ENCODE data around the gene ANO10. TPM values are rescaled to one million over a fixed set of nuclear protein-coding genes. Genes with fewer than 3 reads are reported as not detected.
"Not testable (repeated sequence)": the region's sequence is repeated elsewhere in the genome, so short reads cannot be mapped to it uniquely, and the experiment has no call there.

The ANO10 gene
- total RNA-seq, 1 experiment from 2014 or later = 15.0 TPM

DNA sequence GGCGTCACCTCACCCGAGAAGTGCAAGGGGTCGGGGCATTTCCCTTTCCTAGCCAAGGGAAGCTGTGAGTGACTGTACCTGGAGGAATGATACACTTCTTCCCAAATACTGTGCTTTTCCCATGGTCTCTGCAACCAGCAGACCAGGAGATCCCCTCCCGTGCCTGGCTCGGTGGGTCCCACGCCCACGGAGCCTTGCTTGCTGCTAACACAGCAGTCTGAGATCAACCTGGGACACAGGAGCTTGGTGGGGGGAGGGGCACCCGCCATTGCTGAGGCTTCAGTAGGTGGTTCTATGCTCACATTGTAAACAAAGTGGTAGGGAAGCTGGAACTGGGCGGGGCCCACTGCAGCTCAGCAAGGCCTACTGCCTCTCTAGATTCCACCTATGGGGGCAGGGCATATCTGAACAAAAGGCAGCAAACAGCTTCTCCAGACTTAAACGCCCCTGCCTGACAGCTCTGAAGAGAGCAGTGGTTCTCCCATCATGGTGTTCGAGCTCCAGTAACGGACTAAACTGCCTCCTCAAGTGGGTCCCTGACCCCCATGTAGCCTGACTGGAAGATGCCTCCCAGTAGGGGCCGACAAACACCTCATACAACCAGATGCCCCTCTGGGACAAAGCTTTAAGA is 37.6 kb upstream of the ANO10 start:
- Mint-ChIP-seq H3K4me3 (ENCODE audit: unreplicated experiment) (no peak overlapping the region), H3K27ac (ENCODE audit: low read depth, unreplicated experiment) (no peak overlapping the region), H3K27me3 (ENCODE audit: insufficient read depth, unreplicated experiment) (no peaks in the 10 kb centered on the region), H3K36me3 (ENCODE audit: insufficient read depth, unreplicated experiment) (no peaks in the 10 kb centered on the region), H3K4me1 (ENCODE audit: insufficient read depth, unreplicated experiment) (no peaks in the 10 kb centered on the region), H3K9me3 (ENCODE audit: unreplicated experiment) (no peaks in the 10 kb centered on the region)
- BruUV-seq (replicated peaks) = no TSS peak
- ChIA-PET CTCF (interaction anchor here (0.7 kb wide), 1 partner anchor 10 kb away, joined by 3 read pairs; no protein-coding TSS in a partner anchor), POLR2A (no interaction called here)
- TF ChIP-seq, protein P1, sequence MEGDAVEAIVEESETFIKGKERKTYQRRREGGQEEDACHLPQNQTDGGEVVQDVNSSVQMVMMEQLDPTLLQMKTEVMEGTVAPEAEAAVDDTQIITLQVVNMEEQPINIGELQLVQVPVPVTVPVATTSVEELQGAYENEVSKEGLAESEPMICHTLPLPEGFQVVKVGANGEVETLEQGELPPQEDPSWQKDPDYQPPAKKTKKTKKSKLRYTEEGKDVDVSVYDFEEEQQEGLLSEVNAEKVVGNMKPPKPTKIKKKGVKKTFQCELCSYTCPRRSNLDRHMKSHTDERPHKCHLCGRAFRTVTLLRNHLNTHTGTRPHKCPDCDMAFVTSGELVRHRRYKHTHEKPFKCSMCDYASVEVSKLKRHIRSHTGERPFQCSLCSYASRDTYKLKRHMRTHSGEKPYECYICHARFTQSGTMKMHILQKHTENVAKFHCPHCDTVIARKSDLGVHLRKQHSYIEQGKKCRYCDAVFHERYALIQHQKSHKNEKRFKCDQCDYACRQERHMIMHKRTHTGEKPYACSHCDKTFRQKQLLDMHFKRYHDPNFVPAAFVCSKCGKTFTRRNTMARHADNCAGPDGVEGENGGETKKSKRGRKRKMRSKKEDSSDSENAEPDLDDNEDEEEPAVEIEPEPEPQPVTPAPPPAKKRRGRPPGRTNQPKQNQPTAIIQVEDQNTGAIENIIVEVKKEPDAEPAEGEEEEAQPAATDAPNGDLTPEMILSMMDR (IDR thresholded peaks at IDR 0.05; ENCODE audit: unreplicated experiment) = no peak
- DNase-seq (ENCODE audit: unreplicated experiment) = no peak
- intact Hi-C loops (cut with micrococcal nuclease) = no loop called here

DNA sequence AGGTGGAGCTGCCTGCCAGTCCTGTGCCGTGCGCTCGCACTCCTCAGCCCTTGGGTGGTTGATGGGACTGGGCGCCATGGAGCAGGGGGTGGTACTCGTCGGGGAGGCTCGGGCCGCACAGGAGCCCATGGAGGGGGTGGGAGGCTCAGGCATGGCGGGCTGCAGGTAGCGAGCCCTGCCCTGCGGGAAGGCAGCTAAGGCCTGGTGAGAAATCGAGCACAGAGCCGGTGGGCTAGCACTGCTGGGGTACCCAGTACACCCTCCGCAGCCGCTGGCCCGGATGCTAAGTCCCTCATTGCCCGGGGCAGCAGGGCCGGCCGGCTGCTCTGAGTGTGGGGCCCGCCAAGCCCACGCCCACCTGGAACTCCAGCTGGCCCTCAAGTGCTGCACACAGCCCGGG is 34.6 kb upstream of the ANO10 start:
- H3K4me1 Mint-ChIP-seq (ENCODE audit: insufficient read depth, unreplicated experiment); intact Hi-C loops (cut with micrococcal nuclease); BruUV-seq (replicated peaks); H3K27me3 Mint-ChIP-seq (ENCODE audit: insufficient read depth, unreplicated experiment); H3K9me3 Mint-ChIP-seq (ENCODE audit: unreplicated experiment); H3K27ac Mint-ChIP-seq (ENCODE audit: low read depth, unreplicated experiment); H3K4me3 Mint-ChIP-seq (ENCODE audit: unreplicated experiment); H3K36me3 Mint-ChIP-seq (ENCODE audit: insufficient read depth, unreplicated experiment); DNase-seq (ENCODE audit: unreplicated experiment): not testable (repeated sequence)
- POLR2A ChIA-PET = interaction anchor here (0.6 kb wide), 1 partner anchor 787 kb away, joined by 3 read pairs; no protein-coding TSS in a partner anchor
- CTCF ChIA-PET = interaction anchor here (1.0 kb wide), 1 partner anchor 12 kb away, joined by 5 read pairs; no protein-coding TSS in a partner anchor

DNA sequence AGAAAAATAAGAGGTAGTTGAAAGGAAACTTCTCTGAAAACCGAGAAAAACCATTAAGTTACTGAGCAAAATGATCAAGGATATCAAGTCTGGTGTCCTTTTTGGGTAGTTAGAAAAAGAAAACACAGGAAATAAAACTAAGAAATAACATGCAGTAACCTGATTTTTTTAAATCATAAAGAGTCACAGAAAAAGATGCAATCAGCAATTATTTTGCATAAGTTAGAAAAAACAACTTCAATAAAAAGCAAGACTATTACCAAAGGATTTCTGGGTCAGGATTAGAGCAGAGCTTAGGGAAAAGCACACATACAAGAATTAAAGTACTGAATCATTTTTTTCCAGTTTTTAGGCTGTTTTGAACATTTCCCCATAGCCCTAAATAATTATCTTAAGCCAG is 28.5 kb upstream of the ANO10 start:
- Mint-ChIP-seq H3K27me3 (ENCODE audit: insufficient read depth, unreplicated experiment) (no peaks in the 10 kb centered on the region), H3K36me3 (ENCODE audit: insufficient read depth, unreplicated experiment) (no peaks in the 10 kb centered on the region), H3K9me3 (ENCODE audit: unreplicated experiment) (no peaks in the 10 kb centered on the region), H3K4me1 (ENCODE audit: insufficient read depth, unreplicated experiment) (peaks cover 15% of the 10 kb centered on the region), H3K4me3 (ENCODE audit: unreplicated experiment) (no peak overlapping the region), H3K27ac (ENCODE audit: low read depth, unreplicated experiment) (no peak overlapping the region)
- CTCF ChIA-PET = interaction anchor here (0.7 kb wide), 1 partner anchor 10 kb away, joined by 3 read pairs; no protein-coding TSS in a partner anchor
- TF ChIP-seq, protein P1 (IDR thresholded peaks at IDR 0.05; ENCODE audit: unreplicated experiment) = no peak
- no peak for DNase-seq (ENCODE audit: unreplicated experiment)
- no TSS peak for BruUV-seq (replicated peaks)
- intact Hi-C loops (cut with micrococcal nuclease) = no loop called here
- POLR2A ChIA-PET = no interaction called here

DNA sequence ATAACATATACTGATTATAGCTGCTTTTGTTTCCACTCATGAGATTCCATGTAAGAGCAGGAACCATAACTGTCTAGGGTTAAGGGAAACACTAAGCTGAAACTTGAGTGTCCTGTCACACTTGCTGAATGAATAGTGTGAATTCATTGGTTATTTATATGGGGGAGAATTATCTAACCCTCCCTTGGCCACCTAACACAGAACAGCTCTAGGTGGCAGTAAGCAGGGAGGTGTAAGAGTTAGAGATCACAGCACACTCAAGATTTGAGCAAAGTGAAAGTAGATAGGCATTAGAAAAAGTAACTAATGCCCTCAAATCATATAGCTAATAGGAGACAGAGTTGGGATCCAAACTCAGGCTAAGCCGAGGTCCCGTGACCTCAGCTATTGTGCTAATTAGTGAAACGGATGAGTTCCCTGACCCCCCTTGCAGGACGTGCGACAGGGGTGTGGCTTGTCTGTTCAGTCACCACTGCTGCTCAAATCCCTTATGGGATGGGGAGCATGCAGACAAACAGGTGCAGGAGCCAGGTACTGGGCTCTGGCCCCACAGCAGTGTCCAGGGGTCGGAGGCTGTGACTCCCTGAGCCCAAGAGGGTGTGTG is 27.7 kb upstream of the ANO10 start:
- no peak for DNase-seq (ENCODE audit: unreplicated experiment)
- no peaks in the 10 kb centered on the region for H3K27me3 Mint-ChIP-seq (ENCODE audit: insufficient read depth, unreplicated experiment)
- intact Hi-C loops (cut with micrococcal nuclease) = no loop called here
- CTCF ChIA-PET = interaction anchor here (0.6 kb wide), 1 partner anchor 9 kb away, joined by 3 read pairs; no protein-coding TSS in a partner anchor
- POLR2A ChIA-PET = interaction anchor here (0.5 to 0.6 kb wide), 2 partner anchors 19 to 1026 kb away, joined by 3 to 4 read pairs; no protein-coding TSS in a partner anchor
- H3K9me3 Mint-ChIP-seq (ENCODE audit: unreplicated experiment) = no peaks in the 10 kb centered on the region
- TF ChIP-seq, protein P1 (IDR thresholded peaks at IDR 0.05; ENCODE audit: unreplicated experiment) = no peak
- H3K27ac Mint-ChIP-seq (ENCODE audit: low read depth, unreplicated experiment) = no peak overlapping the region
- no peak overlapping the region for H3K4me3 Mint-ChIP-seq (ENCODE audit: unreplicated experiment)
- no peaks in the 10 kb centered on the region for H3K36me3 Mint-ChIP-seq (ENCODE audit: insufficient read depth, unreplicated experiment)
- peaks cover 15% of the 10 kb centered on the region for H3K4me1 Mint-ChIP-seq (ENCODE audit: insufficient read depth, unreplicated experiment)
- BruUV-seq (replicated peaks) = no TSS peak

All from MCF 10A (cell line).